ENCODE measurements around the gene PHLPP1. TPM values are rescaled to one million over a fixed set of nuclear protein-coding genes. Genes with fewer than 3 reads are reported as not detected.
"Not testable (repeated sequence)": the region's sequence is repeated elsewhere in the genome, so short reads cannot be mapped to it uniquely, and the experiment has no call there.

PHLPP1 gene
- 10 to 100 TPM in 1 of 2 donors, 1 to 10 TPM in 1; 7.8 to 10.5 TPM for total RNA-seq

GRCh38 chr18:62715436-62715758, at the start of gene PHLPP1:
TSS of gene PHLPP1 (plus strand) at chr18:62715541. CDS start at chr18:62715684, 143 bp downstream.
- ATAC-seq: peak in 1 of 2 donors; percentile 44
- H3K27ac Mint-ChIP-seq: peak within 1 kb of the TSS; percentile 79 to 84
- H3K36me3 Mint-ChIP-seq: peaks cover 0 to 6% of the 10 kb centered on the region in 2 donors
- no peak for DNase-seq (ENCODE audit: low spot score in 2 of 2)
- H3K9me3 Mint-ChIP-seq: no peaks in the 10 kb centered on the region

- Mint-ChIP-seq H3K27ac (no peak overlapping the region), H3K9me3 (peaks cover 0 to 20% of the 10 kb centered on the region in 2 donors), H3K36me3 (peaks cover 0 to 6% of the 10 kb centered on the region in 2 donors)
- no peak for DNase-seq (ENCODE audit: low spot score in 2 of 2)
- ATAC-seq: peak in 1 of 2 donors; percentile 61
Measured at GRCh38 chr18:62669225-62669624, 46.1 kb upstream of the PHLPP1 start.

DNA sequence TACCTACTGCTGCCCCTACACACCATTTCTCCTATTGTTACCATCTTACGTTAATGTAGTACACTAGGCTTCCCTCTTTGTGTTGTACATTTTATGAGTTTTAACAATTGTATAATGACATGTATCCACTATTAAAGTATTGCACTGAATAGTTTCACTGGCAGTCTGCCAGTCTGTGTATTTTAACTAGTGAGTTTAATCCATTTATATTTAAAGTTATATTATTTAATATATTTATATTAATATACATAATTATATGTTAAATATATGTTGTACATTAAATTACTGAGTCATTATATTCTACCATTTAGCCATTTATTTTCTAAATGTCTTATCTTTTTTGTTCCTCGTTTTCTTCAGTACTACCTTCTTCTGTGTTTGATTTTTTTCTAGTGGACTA, 44.8 kb upstream of the PHLPP1 start:
- peaks cover 0 to 25% of the 10 kb centered on the region in 2 donors for H3K9me3 Mint-ChIP-seq
- no peak for ATAC-seq
- H3K36me3 Mint-ChIP-seq: peaks cover 0 to 15% of the 10 kb centered on the region in 2 donors
- DNase-seq (ENCODE audit: low spot score in 2 of 2): no peak
- H3K27ac Mint-ChIP-seq: no peak overlapping the region

DNA sequence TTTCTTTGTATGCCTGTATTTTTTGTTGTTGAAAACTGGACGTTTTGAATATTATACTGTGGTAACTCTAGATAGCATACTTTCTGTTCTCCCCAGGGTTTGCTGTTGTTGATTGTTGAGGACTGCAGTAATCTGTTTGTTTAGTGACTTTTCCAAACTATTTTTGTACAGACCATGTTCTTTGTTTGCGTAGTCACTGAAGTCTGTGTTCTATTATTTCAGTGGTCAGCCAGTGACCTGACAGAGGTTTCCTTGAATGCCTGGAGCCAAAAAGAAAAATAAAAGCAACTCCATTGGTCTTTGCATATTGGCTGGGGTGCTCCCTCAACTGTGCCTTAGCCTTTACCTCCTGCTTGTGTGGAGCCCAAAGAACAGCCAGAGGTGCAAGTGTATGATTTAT, 42.7 kb upstream of the PHLPP1 start:
- Mint-ChIP-seq H3K36me3 (peaks cover 0 to 15% of the 10 kb centered on the region in 2 donors), H3K9me3 (peaks cover 0 to 25% of the 10 kb centered on the region in 2 donors), H3K27ac (no peak overlapping the region)
- DNase-seq (ENCODE audit: low spot score in 2 of 2) (no peak), ATAC-seq (no peak)

DNA sequence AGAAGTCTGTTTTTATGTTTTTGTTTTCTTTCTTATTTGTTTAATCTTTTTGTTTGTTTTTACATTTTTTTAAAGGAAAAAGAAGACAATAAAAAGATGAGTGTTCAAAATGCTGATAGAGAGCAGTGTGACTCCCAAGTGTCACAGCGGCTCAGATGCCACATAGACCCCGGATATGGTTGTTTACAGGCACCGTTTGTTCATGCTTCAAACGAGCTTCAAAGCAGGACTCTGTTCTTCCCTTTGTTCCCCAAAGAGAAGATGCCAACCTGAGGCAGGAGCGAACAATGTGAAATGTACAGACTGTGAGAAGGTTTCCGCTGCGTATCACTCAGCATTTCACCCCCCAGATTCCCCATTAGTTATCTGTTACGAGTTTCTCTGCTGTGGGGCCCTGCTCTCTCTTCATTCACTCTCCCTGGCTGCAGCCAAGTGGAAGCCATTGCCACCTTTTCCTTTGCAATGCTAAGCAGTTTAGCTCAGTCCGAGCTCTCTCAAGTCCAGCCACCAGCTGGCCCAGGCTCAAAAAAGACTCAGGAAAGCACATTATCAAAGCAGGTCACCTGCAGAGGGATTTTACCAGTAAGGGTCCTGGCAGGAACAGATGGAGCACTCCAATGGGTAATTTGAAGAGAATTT, 36.4 kb upstream of the PHLPP1 start:
- ATAC-seq (no peak), DNase-seq (ENCODE audit: low spot score in 2 of 2) (no peak)
- no peak overlapping the region for H3K27ac Mint-ChIP-seq
- H3K36me3 Mint-ChIP-seq: peaks cover 0 to 8% of the 10 kb centered on the region in 2 donors
- H3K9me3 Mint-ChIP-seq: peaks cover 0 to 6% of the 10 kb centered on the region in 2 donors

GRCh38 chr18:62682371-62682770, 33.0 kb upstream of the PHLPP1 start:
- H3K36me3 Mint-ChIP-seq: no peaks in the 10 kb centered on the region
- H3K27ac Mint-ChIP-seq: no peak overlapping the region
- ATAC-seq (no peak), DNase-seq (ENCODE audit: low spot score in 2 of 2) (no peak)
- peaks cover 0 to 5% of the 10 kb centered on the region in 2 donors for H3K9me3 Mint-ChIP-seq

DNA sequence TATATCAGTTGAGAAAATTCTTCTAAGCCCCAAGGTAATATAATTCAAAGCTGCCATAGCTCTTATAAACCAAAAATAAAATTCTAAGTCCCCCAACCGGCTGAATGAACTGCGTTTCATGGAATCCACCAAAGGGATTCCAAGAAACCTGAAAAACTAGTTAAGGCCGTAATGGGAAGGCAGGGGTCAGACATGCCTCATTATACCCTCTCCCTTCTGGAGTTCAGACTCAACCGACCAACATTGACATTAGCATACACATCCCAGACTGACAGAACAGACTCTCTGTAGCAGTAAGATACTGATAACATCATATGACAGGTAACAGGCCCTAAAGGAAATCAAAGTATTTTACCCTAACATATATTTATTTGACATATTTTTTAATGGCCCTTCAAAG, 31.4 kb upstream of the PHLPP1 start:
- Mint-ChIP-seq H3K27ac (no peak overlapping the region), H3K9me3 (peaks cover 8 to 13% of the 10 kb centered on the region in 2 donors), H3K36me3 (peaks cover 10% of the 10 kb centered on the region in 2 donors)
- ATAC-seq (no peak), DNase-seq (ENCODE audit: low spot score in 2 of 2) (no peak)

DNA sequence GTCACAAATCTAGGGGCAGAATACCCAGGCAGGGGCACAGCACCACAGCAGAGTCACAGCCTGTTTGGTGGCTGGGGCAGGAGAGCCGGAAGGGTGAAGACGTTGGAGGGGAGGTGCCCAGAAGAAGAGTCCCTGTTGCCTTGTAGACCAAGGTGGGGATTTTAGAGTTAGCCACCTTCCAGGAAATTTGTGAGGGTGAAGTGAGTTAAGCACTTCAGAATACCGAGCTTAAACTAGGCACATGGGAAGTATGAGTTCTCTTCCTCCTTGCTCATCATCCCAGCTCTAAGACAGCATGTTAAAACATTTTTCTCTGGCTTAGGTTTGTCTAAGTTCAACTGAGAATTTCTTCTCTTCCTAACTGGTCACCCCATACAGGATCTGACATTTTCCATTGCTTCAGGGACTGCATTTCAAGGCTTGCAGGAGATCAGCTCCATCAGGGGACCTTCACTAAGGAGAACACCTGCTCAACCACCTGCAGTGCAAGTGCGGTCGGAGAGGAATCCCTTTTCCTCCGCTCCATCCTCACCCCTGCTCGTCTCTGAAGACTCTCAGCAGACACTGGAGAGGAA, 26.5 kb upstream of the PHLPP1 start:
- ATAC-seq (no peak), DNase-seq (ENCODE audit: low spot score in 2 of 2) (no peak)
- Mint-ChIP-seq H3K27ac (no peak overlapping the region), H3K9me3 (peaks cover 30 to 34% of the 10 kb centered on the region in 2 donors), H3K36me3 (peaks cover 27 to 34% of the 10 kb centered on the region in 2 donors)

GRCh38 chr18:62690236-62690815, 25.0 kb upstream of the PHLPP1 start:
- Mint-ChIP-seq H3K36me3 (peaks cover 27 to 34% of the 10 kb centered on the region in 2 donors), H3K9me3 (peaks cover 30 to 34% of the 10 kb centered on the region in 2 donors), H3K27ac (no peak overlapping the region)
- ATAC-seq: no peak
- no peak for DNase-seq (ENCODE audit: low spot score in 2 of 2)

- Mint-ChIP-seq H3K27ac (no peak overlapping the region), H3K36me3 (peaks cover 20 to 27% of the 10 kb centered on the region in 2 donors), H3K9me3 (peaks cover 22 to 24% of the 10 kb centered on the region in 2 donors)
- DNase-seq (ENCODE audit: low spot score in 2 of 2): no peak
- no peak for ATAC-seq
Measured at GRCh38 chr18:62693659-62694058, 21.7 kb upstream of the PHLPP1 start.

- no peak for DNase-seq (ENCODE audit: low spot score in 2 of 2)
- no peaks in the 10 kb centered on the region for H3K9me3 Mint-ChIP-seq
- no peak for ATAC-seq
- no peak overlapping the region for H3K27ac Mint-ChIP-seq
- no peaks in the 10 kb centered on the region for H3K36me3 Mint-ChIP-seq
Measured at GRCh38 chr18:62697636-62698035, 17.7 kb upstream of the PHLPP1 start.

DNA sequence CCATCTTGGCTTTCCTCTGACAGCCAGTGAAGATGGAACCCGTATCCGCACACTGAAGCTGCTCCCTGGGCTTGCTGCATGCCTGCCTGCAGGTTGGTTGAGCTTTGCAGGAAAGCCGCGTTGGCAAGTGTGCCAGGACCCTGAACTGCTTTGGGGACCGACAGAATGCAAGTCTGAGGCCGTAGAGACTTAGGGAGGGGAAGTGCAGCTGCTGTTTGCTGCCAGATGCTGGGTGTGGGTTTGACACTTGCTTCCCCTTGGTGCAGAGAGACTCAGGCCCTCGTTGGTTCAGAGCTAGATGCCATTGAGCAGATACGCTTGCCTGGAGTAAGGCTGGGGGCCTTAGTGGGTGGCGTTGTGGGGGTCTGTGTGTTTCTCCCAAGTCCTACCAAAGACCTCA, 13.1 kb upstream of the PHLPP1 start:
- no peaks in the 10 kb centered on the region for H3K36me3 Mint-ChIP-seq
- H3K9me3 Mint-ChIP-seq: no peaks in the 10 kb centered on the region
- no peak overlapping the region for H3K27ac Mint-ChIP-seq
- DNase-seq (ENCODE audit: low spot score in 2 of 2): no peak
- no peak for ATAC-seq

- ATAC-seq; DNase-seq (ENCODE audit: low spot score in 2 of 2); H3K36me3 Mint-ChIP-seq; H3K27ac Mint-ChIP-seq; H3K9me3 Mint-ChIP-seq: not testable (repeated sequence)
Measured at GRCh38 chr18:62706879-62707278, 8.5 kb upstream of the PHLPP1 start.

DNA sequence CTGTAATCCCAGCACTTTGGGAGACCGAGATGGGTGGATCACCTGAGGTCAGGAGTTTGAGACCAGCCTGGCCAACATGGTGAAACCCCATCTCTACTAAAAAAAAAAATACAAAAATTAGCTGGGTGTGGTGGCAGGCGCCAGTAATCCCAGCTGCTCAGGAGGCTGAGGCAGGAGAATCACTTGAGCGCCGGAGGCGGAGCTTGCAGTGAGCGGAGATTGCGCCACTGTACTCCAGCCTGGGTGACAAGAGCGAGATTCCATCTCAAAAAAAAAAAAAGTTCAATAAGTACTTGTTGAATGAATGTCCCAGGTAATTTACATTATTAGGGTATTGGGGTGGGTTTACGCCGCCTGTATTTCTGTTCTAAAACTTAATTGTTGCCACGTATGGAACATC, 5.4 kb upstream of the PHLPP1 start:
- ATAC-seq; H3K9me3 Mint-ChIP-seq; H3K36me3 Mint-ChIP-seq; DNase-seq (ENCODE audit: low spot score in 2 of 2); H3K27ac Mint-ChIP-seq: not testable (repeated sequence)

- no peaks in the 10 kb centered on the region for H3K9me3 Mint-ChIP-seq
- no peak for DNase-seq (ENCODE audit: low spot score in 2 of 2)
- no peaks in the 10 kb centered on the region for H3K36me3 Mint-ChIP-seq
- no peak for ATAC-seq
- no peak overlapping the region for H3K27ac Mint-ChIP-seq
Measured at GRCh38 chr18:62710417-62710816, 4.9 kb upstream of the PHLPP1 start.

- no peak for ATAC-seq
- no peak for DNase-seq (ENCODE audit: low spot score in 2 of 2)
- Mint-ChIP-seq H3K9me3 (no peaks in the 10 kb centered on the region), H3K27ac (no peak overlapping the region), H3K36me3 (no peaks in the 10 kb centered on the region)
Measured at GRCh38 chr18:62711781-62712180, 3.6 kb upstream of the PHLPP1 start.

- no peaks in the 10 kb centered on the region for H3K9me3 Mint-ChIP-seq
- no peak for ATAC-seq
- DNase-seq (ENCODE audit: low spot score in 2 of 2): no peak
- peak overlapping the region in 1 of 2 donors; percentile 68 for H3K27ac Mint-ChIP-seq
- peaks cover 0 to 6% of the 10 kb centered on the region in 2 donors for H3K36me3 Mint-ChIP-seq
Measured at GRCh38 chr18:62713651-62714247, 1.6 kb upstream of the PHLPP1 start.

Measured in activated naive CD4-positive, alpha-beta T cell treated with anti-CD3 and anti-CD28 coated beads, Interleukin-2, amount 50 U/mL, for 72 hours (primary cell).